DMS153 (cell line): ENCODE measurements around the gene PTPN3.
"Not testable (repeated sequence)": the region's sequence is repeated elsewhere in the genome, so short reads cannot be mapped to it uniquely, and the experiment has no call there.

Source experiments
- DNase-seq: peaks from one replicate; lab custom pipeline; 2025; lab: John Stamatoyannopoulos, UW

Gene PTPN3

DNA sequence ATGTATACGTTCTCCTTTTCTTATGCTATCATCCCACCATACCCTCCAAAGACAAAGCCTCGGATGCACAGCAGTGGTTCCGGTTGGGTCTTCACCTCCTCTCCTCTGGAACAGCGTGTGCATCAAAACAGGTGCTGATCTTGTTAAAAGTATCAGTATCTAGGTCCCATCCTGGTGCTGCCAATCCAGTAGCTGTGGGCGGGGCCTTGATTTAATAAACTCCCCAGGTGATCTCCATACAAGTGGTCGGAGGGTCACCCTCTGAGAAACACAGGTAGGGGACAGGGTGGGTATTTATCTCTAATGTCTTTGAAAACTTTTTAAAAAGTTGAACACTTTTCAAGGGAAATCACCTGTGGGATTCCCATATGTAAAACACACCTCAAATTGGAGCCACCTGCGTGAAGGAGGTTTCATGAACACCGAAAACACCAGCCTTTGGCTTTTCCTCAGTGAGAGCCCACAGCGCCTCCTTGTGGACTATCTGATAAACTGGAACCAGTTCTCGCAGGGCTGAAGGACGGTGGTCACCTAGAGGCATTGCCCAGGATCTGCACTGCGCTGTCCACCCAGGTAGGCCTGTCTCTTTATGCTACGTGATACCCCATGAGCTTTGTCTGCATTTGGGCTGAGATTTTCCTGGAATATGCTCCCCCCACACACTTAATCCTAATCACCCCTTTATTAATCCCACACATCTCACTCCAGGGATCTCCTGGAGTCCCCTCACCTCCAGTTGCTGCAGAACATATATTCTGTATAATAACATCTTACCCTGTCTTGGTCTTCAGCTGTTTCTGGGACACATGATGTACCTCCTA is 96.7 kb downstream of the PTPN3 start:
- peak; percentile 53 for DNase-seq

DNA sequence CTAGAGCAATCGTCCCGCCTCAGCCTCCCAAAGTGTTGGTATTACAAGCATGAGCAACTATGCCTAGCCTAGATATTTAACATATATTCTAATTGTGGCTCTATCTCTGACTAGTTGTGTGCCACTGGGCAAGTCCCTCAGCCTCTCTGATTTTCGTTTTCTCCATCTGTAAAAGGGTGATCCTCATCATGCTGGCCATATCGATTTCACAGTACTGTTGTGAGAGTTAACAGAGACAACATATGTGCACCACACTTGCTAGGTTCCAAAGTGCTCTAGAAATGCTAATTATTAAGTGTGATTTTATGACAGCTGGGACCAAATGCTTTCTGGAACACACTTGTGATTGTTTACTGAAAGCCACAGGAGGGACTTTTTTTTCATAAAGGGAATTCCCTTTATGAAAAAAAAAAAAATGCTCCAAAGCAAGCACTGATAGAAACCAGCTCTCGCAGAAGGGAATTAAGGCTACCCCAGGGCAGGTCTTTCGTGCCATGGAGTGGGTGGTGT is 98.8 kb downstream of the PTPN3 start:
- DNase-seq: no peak

DNA sequence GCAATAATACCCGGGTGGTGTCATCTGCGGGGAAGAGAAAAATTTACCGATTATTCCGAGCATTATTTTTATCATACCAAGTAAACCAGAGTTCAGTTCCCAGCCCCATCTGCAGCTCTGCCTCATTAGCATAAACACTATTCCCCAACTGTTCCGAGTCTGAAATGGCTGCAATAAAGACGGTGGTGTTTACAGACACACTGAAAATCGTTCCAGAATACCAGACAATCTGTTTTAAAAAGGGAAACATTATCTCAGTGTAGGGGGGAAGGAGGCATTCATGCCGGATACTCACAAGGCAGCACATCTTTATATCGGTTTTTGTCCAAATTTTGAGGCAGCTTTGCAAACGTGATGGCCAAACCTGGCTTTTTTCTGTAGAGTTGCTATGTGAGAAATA is 106.9 kb downstream of the PTPN3 start:
- DNase-seq: no peak

DNA sequence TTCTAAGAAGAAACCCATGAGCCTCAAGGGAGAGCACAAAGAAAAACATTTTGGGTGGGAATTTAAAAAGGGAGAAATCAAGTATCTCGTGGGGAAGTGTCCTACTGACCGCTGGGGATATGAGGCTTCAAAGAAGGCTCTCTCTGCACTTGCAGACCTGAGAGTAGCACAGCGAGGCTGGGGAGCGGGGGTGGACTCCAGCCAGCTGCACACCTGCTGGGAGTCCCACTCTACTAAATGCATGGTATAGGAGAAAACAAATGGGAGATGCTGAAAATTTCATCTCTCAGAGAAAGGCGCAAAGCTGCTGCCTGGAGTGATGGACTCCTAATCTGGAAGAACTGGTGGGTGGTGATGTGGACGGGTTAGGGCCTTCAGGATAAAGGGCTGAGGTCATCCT is 110.3 kb downstream of the PTPN3 start:
- no peak for DNase-seq

DNA sequence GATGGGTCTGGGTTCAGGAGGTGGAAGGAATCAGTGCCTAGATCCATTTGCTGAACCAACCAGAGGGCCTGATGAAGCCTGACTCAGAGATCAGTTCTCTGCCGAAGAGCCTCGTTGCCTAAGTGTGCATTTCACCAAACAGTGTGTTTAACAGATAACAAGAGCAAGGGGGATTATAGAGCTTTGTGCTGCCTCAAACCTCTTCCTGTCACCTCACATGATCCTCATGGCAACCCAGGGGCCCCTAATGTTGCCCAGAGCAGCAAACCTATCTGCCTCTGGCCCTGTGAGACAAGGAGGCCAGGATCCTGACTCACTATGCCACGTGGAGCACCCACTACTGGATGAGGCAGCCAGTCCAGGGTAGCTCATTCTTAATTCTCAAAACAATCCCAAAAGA is 110.9 kb downstream of the PTPN3 start:
- DNase-seq: no peak

DNA sequence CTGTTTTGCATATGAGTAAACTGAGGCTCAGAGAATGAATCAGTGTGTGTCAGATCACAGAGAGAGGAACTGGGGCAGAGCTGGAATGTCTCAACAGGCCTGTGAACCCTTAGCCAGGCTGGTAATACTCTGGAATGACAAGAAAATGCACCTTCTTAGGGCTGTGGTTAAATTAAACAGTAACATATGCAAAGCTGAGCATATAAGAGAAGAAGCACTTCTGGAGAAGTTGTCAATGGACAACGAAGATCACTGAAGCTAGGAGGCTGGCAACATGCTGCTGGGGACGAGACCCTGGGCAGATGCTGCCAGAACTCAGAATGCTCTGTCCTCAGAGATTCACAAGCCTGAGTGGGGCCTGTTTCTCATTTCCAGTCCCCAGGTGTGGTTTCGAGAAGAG is 112.6 kb downstream of the PTPN3 start:
- DNase-seq: no peak

DNA sequence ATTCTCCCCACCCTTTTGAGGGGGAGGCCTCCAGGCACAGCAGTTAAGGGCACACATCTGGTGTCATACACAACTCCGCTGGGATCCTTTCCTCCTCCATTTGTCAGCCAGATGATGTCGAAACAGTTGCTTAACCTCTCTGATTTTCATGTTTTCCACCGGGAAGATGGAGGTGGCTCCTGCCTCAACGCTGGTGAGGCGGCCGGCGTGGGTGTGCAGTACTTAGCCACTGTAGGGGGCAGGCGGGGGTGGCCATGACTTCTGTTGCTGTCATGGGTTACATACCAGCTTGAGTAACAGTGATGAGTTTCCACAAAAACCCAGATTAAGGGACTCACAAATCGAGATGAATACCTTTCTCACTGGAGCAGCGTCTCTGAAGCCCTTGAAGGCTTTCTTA is 114.2 kb downstream of the PTPN3 start:
- no peak for DNase-seq

DNA sequence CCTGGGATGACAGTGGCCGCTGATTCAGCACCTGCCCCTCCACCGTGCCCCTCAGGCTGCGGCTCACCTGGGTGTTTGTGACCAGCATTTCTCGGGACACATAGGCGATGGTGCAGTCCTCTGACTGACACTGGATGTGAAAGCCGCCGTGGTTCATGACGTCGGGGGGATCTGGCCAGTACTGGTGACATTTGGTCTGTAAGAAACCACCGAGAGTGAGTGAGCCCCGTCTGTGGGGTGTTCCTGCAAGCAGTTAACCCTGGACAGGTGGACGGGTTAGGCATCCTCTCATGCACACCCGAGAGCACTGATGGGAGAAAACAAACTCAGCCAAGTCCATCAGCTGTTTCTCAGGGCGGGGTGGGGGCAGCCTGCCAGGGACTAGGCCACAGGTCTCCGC is 114.8 kb downstream of the PTPN3 start:
- DNase-seq: no peak

DNA sequence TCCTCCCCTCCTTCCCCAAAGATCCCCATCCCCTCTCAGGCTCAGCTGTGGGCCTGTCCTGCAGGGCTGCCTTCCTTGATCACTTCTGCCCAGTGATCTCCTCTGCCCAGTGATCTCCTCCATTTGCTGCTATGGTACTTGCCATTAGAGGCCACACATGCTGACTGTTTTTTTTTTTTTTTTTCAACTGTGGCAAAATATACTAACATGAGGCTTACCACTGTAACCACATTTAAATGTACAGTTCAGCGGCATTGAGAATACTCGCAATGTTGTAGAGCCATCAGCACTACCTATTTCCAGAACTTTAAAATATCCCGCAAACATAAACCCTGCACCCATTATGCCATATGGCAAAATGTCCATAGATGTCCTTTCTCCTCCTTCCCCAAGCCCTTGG is 115.5 kb downstream of the PTPN3 start:
- DNase-seq: no peak

DNA sequence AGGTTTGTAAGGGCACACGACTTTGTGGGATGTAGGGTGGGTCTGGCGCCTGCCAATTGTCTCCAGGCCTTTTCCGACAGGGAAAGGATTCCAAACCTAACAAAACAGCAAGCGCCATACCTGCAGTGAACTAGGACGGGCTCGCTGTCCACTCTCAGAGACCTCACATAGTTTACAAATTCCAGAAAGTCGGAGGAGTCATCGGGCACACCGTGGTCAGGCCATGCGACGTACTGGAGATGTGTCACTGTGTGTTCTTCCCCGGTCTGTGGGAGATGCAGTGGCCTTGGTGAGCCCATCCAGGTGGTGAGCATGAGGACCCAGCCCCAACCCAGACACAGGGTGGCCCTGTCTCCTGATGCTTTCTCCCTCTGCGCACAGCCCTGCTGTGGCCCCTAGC is 115.9 kb downstream of the PTPN3 start:
- no peak for DNase-seq

DNA sequence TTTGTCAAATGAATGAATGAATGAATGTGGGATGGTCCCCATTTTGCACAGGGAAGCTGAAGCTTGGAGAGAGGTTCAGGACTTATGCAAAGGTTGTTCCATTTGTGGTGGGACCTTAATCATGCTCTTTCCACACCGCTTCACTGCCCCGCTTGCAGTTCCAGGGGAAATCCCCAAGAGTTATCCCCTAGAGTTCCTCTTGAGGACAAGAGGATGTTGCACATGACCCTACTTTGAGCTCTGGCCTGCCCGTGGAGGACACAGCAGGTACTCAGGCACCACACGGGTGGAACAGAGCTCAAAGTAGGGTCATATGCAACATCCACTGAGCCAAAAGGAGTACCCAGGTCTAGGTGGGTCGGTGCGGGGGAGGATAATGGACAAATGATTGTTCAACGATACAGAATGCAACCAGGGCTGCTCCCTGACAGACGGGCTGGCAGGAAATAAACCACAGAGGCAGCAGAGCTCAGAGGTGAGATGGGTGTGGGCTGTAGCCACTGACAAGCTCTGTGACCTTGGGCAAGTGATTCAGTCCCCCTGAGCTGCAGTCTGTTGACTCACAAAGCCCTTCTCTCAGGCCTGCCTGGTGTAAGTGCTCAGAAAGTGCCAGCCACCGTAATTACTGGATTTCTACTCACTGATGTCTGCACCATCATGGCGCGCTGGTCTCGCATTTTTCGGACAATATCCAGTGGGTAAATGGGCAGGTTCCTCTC is 116.9 kb downstream of the PTPN3 start:
- no peak for DNase-seq

DNA sequence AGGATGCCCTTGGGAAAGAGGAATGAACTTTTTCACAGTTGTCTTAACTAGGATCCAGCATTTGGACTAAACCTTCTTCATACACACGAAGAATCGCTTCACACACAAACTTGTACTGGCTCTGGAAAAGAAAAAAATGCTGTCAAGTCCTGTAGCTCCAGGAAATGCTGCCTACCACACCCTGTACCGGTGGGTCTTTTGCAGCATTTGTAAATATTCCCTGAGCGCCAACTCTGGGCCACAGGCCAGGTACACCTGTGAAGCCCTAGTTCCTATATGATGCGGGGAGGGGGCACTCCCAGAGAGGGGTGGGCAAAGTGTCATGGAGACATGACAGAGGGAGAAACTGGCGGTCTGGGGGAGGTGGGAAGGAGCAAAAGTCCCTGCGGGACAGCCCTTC is 118.6 kb downstream of the PTPN3 start:
- no peak for DNase-seq

DNA sequence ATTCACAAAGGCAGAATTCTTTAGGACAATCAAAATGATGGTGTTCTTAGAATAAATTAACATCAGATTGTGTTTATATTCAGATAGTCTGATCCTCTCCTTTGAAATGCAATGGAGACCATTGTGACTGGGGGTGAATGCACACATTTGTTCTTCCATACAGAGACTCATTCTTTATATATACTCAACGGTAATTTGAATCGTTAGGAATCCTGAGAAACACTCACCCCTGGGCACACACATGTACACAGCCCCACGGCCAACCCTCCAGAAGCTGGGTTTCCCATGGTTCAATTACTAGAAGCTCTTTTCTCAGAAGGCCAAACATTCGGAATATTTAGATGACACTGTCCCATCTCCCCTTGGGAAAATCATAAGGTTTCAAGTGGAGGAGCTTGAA is 119.8 kb downstream of the PTPN3 start:
- DNase-seq: no peak

DNA sequence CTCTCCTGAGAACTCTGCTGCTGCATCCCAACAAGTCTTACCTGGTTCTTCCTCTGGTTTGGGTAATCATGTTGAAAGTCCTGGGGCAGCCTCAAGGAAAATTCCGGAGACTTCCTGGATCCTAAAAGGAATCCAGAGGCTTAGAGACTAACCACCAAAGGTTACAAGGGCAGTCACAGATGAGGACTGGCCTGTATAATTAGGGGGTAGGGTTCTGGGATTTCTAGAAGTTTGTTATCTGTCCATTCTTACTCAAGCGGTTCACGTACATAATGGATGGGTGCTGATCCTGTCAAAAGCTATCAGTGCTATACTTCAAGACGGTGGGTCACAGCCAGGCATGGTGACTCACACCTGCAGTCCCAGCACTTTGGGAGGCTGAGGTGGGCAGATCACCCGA is 125.9 kb downstream of the PTPN3 start:
- DNase-seq: no peak

DNA sequence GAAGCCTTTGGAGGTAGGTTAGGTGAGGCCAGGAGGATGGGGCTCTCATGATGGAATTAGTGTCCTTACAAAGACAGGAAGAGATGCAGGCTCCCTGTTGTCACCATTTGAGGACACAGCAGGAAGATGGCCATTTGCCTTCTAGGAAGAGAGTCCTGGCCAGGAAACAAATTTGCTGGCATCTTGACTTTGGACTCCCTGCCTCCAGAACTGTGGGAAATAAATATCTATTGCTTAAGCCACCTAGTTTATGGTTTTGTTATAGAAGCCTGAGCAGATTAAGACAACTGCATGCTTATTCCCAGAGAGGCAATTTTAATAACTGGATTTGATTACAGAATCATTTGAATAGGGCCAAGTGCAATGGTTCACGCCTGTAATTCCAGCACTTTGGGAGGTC is 126.7 kb downstream of the PTPN3 start:
- no peak for DNase-seq

DNA sequence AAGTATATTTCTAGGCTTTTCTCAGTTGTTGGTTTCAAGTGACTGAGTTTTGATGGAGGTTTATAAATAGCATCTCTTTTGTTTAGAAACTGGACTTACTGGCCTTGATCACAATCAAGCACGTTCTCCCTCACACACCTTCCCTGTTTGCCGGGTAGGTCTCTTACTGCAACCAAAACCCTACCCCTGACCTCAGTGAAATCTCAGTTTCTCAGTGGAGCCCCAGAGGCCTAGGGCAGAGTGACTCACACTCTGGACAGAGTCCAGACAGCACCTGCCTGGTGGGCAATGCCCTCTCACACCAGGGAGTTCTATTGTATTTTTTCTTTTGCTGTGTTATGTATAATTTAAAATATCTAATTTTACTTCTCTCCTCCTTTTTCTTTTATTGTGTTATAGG is 128.8 kb downstream of the PTPN3 start:
- DNase-seq: no peak

DNA sequence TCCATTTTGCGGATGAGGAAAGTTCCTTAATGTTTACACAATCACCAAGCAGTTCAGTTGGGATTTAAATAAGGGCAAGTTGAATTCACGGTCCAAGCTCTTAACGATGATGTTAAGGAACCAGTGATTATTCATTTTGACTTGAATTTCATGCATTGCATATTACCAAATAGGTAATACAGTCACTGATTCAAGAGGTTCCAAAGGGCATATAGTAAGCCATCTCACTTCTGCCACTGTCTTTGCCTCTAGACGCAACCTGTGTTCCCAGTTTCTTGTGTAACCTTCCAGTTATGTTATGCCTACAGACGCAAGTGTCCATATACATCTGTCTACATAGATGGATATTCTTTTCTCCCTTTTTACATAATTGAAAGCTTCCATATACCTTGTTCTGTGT is 137.3 kb downstream of the PTPN3 start:
- no peak for DNase-seq

DNA sequence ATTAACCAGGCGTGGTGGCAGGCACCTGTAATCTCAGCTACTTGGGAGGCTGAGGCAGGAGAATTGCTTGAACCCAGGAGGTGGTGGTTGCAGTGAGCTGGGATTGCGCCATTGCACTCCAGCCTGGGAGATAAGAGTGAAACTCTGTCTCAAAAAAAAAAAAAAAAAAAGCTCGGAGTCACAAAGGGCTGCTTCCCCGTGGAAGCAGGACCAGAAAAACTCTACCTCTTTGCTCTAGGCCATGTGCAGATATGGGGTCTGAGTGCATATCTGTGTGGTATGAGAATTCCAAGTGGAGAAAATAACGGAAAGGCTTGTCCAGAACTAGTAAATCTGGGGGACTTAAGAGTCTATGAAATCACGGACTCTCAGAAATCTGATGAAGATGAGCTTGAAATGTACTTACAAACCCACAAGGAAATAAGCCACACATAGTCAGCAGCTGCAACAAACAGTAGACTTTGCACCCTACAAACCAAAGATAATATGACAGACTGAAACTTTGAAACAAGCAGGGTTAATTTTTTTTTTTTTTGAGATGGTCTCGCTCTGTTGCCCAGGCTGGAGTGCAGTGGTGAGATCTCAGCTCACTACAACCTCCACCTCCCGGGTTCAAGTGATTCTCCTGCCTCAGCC is 139.0 kb downstream of the PTPN3 start:
- not testable (repeated sequence) for DNase-seq

DNA sequence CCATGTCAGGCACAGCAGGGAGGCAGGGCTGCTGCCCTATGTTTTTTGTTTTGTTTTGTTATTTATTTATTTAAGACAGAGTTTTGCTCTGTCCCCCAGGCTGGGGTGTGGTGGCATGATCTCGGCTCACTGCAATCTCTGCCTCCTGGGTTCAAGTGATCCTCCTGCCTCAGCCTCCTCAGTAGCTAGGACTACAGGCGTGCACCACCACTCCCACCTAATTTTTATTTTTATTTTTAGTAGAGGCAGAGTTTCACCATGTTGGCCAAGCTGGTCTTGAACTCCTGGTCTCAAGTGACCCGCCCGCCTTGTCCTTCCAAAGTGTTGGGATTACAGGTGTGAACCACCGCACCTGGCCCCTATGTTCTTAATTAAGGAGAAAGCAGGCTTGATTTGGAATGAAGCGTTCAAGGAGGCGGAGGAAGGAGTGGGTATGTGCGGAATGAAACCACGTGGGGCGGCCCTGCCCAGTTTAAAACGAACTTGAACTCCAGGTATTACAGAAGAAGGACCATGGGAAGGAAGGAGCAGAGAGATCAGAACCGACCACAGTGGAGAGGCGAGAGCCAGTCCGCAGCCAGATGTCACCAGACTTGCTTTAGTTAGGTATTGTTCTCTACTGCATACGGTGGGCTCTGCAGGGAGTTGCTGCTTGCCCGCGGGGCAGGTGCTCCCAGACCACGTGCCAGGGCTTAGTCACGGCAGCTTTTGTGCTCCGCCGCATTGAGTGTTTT is 142.4 kb downstream of the PTPN3 start:
- DNase-seq: peak; percentile 25

DNA sequence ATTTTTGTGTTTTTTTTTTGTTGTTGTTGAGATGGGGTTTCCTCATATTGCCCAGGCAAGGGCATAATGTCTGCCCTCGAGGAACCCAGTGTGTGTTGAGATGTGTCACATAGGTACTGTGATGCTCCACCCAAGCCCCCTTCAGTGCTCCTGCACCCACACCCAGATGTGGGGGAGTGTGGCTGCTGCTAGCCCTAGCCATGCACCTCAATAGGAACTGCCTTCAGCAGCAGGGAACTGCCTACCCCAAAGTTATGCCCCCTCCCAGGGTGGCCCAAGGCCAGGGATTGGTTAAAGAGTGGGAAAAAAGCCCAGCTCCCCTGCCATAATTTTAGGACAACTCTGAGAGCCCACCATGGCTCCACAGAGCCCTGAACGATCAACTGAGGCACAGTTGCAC is 143.9 kb downstream of the PTPN3 start:
- DNase-seq: no peak

DNA sequence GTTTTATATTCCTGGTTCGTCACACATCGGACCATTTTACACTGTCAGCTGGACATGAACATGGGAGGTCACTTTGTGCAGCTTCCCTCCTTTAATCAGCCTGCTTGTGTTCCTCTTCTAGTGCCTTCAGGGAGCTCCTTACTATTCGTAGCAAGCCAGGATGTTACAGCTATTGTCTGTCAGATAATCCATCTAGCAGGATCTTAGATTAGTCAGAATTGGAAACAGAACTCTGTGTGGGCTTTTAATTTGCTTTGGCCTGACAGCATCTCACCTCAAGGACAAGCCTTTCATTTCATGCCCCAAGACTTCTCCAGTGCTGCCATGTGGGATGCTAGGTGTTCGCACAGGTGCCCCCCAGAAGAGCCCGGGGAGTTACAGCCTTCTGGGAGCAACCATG is 147.1 kb downstream of the PTPN3 start:
- DNase-seq: no peak

DNA sequence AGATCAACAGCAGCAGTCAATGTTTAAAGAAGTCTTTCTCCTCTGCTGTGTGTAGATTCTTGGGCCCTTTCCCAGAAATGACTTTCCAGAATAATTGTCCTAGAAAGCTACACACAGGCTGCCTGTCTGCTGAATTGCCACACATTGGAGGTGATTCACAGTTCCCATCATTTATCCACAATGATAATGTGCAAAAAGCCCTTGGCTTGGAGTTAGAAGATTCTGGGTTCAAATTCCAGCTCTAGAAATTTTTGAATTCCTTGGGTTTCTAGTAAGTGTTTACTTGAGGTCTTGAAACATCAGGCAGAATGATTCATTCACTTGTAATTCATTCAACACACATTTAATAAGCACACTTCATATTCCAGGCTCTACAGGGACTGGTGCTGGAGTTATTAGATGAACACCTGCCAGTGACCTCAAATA is 148.7 kb downstream of the PTPN3 start:
- peak; percentile 46 for DNase-seq
